Natural killer cell treated with Interleukin-12 subunit alpha and Interleukin-12 subunit beta and Interleukin-15 and Interleukin-18, amount 100 ng/mL, for 72 hours (primary cell): ENCODE measurements around the gene SGPP2. TPM values are rescaled to one million over a fixed set of nuclear protein-coding genes. Genes with fewer than 3 reads are reported as not detected.

ENCODE experiments used
- ATAC-seq, 2 donors: fragments of 150-1000 bp; cut with Tn5 transposase in 1 of 2; sonication (Bioruptor Pico), chemical (Tn5 transposase) in 1 of 2; 2 replicates each; pipeline ENCODE4 v1.10.0; 2021
- DNase-seq: peaks from one replicate; pipeline ENCODE4 v3.0.0; 2022; ENCODE audit warnings: low spot score
- H3K27ac Mint-ChIP-seq, 2 donors: 1 replicate in 1 of 2; 2 replicates in 1 of 2; pipeline ENCODE4 v1.8.0; 2022; ENCODE audit warnings: mixed read lengths in 2 of 2, mild to moderate bottlenecking in 1 of 2, moderate library complexity in 1 of 2
- H3K27me3 Mint-ChIP-seq, 2 donors: 1 replicate in 1 of 2; 2 replicates in 1 of 2; pipeline ENCODE4 v1.8.0; 2022; ENCODE audit warnings: mixed read lengths in 2 of 2
- H3K36me3 Mint-ChIP-seq: one replicate; pipeline ENCODE4 v1.8.0; 2022; ENCODE audit warnings: mixed read lengths
- H3K4me1 Mint-ChIP-seq, 2 donors: 1 replicate in 1 of 2; 2 replicates in 1 of 2; pipeline ENCODE4 v1.8.0; 2022; ENCODE audit warnings: low read depth in 2 of 2, mixed read lengths in 2 of 2, mild to moderate bottlenecking in 1 of 2
- H3K4me3 Mint-ChIP-seq: one replicate; pipeline ENCODE4 v1.8.0; 2022; ENCODE audit warnings: mixed read lengths
- H3K9me3 Mint-ChIP-seq: 2 replicates; pipeline ENCODE4 v1.8.0; 2022; ENCODE audit warnings: mixed read lengths
- total RNA-seq, 2 donors: library from RNA; stranded (reverse); gene quantifications; one replicate each; pipeline ENCODE4 v1.2.3, GENCODE V29; 2022

The SGPP2 gene
- total RNA-seq, 2 donors from 2014 or later: 0.12 to 0.20 TPM

GRCh38 chr2:222608081-222608480, 183.7 kb downstream of the SGPP2 start:
- no peaks in the 10 kb centered on the region for H3K9me3 Mint-ChIP-seq
- no peak overlapping the region for H3K27ac Mint-ChIP-seq
- H3K27me3 Mint-ChIP-seq: no peaks in the 10 kb centered on the region
- no peaks in the 10 kb centered on the region for H3K4me1 Mint-ChIP-seq
- no peak for DNase-seq
- peaks cover 21% of the 10 kb centered on the region for H3K36me3 Mint-ChIP-seq
- H3K4me3 Mint-ChIP-seq: no peak overlapping the region
- ATAC-seq: no peak

DNA sequence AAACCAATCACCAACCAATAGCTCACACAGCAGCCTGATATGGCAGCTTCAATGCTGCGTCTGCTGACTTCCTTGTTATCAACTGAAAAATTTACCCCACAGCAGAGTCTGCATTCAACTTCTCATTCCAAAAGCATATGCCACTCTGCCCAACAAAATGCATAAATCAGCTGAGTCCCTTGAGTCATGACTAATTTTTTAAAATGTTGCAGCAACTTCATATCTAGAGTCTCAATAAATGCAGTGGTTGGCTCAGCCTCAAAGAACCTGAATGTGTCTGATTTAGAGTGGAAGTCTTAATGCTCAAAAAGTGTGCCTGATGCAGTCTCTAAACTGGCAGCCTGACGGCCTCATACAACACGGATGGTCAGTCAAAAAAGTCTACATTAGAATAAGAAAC, 185.0 kb downstream of the SGPP2 start:
- Mint-ChIP-seq H3K27me3 (no peaks in the 10 kb centered on the region), H3K4me3 (no peak overlapping the region), H3K36me3 (peaks cover 21% of the 10 kb centered on the region), H3K27ac (no peak overlapping the region), H3K4me1 (no peaks in the 10 kb centered on the region), H3K9me3 (no peaks in the 10 kb centered on the region)
- ATAC-seq: no peak
- DNase-seq: no peak

Other genes with a start within 250 kb of the SGPP2 start
- not detected for gene PAX3, start 125.5 kb upstream of the SGPP2 start, total RNA-seq
- 10 to 100 TPM; 27.7 to 44.5 TPM for gene FARSB, start 231.5 kb downstream of the SGPP2 start, total RNA-seq
- not detected for gene MOGAT1, start 247.1 kb downstream of the SGPP2 start, total RNA-seq